Activated T-cell treated with anti-CD3 and anti-CD28 coated beads for 4 hours (primary cell): ENCODE measurements around the gene PGLYRP3.

ENCODE experiments used
- DNase-seq: peaks from one replicate; pipeline ENCODE4 v3.0.0-alpha.2; 2020

Gene PGLYRP3

DNA sequence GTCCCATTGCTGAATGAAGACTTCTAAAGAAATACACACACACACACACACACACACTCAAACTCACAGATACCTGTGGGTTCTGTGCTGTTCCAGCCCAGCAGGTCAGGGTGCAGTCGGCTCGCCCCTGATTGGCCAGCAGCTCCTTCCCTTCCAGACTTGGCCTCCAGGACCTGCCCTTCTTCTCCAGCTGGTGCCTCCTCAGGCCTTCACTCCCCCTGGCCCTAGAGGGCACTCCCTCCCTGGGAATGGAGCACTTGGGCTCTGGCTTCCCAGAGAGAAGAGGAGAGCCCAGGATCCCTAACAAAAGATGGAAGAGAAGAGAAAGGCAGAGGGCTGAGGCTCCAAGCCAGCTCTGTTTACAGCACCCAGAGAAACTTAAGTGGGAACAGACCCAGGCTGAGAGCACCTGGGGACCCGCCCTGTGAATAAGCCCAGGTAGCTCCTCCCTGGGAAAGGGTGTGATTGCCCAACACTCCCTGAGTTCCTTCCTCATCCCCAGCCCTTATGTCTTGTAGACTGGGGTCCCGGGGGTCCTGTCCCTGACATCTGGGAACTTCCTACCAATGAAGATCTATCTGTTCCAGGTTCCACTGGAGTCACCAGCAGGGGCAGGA lies at the start of gene PGLYRP3:
Gene PGLYRP3 (minus strand): TSS at position 383 of the 617 bp plus-strand sequence. CDS start 2,287 bp downstream, outside the sequence.
- DNase-seq = no peak

GRCh38 chr1:153362187-153362775 lies 49.5 kb upstream of the PGLYRP3 start:
- no peak for DNase-seq

DNA sequence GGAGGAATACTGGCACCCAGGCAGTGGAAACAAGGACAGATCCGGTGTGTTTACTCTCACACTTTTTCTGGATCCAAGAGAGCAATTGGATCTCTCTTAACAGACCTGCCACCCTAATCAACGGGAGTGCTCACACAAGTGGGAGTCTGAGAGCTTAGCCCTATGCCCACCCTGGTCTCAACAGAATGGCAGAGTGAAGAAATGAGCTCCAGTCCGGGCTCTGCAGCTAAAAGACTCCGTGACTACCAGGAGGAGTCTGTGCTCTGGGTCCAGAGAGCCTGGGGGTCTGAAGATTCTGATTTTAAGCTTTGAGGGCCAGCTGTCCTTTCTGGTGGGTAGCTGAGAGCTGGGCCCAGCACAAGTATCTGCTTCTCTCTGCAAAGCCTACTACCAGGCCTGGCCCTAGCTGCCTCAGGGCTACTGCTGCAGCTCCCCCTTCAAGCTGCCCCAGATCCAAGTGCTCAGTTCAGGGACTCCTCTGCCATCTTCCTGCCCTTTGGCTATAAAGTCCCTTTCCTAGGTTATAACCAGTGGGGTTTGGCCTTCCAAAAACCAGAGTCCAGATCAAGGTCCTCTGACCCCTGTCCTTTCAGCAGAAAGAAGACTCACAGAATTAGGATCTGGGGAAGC lies 48.8 kb upstream of the PGLYRP3 start:
- no peak for DNase-seq

DNA sequence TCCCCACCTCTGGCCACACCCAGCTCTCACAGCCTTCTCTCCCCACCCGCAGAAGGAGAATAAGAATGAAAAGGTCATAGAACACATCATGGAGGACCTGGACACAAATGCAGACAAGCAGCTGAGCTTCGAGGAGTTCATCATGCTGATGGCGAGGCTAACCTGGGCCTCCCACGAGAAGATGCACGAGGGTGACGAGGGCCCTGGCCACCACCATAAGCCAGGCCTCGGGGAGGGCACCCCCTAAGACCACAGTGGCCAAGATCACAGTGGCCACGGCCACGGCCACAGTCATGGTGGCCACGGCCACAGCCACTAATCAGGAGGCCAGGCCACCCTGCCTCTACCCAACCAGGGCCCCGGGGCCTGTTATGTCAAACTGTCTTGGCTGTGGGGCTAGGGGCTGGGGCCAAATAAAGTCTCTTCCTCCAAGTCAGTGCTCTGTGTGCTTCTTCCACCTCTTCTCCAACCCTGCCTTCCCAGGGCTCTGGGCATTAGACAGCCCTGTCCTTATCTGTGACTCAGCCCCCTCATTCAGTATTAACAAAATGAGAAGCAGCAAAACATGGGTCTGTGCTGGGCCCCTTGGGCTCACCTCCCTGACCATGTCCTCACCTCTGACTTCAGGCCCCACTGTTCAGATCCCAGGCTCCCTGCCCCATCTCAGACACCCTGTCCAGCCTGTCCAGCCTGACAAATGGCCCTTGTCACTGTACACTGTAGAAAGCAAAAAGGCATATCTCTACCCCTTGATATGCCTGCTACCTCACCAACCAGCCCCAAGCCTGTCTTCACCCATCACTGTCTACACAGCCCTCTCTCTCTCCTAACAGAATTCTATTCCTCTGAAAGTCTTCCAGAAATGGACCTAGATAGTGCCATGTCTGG lies 48.1 kb upstream of the PGLYRP3 start:
- no peak for DNase-seq

DNA sequence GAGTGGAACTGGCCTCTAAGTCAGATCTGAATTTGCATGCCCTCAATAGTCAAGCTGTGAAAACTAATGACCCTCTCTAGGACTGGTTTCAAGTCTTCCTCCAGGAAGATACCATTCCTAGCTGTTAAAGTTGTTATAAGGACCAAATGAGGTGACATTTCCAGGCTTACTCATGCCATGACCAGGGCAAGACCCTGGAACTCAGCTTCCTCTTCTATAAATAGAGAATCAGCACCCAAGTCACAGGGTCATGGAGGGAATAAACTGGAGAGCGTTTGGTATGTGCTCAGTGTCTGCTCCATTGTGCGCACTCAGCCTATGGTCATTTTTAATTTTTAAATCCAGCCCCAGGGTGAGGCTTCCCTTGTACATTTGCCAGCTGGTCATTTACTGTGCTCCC lies 47.4 kb upstream of the PGLYRP3 start:
- no peak for DNase-seq

DNA sequence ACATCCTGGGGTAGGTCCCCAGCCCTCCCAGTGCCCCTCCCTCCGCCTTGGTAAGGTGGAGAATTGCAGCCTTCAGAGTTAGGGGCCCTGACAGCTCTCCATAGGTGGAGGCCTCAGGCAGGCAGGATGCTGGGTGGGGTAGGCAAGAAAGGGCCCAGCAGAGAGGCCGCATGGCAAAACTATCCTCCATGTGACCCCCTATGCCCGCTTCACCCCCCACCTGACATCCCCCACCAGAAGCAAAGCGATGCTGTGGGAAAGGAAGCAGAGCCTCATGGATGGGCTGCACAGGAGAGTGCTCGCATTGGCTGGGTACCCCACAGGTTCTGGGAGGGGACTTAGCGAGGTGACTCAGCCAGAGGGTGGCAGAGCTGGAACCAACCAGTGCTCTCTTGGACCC lies 46.5 kb upstream of the PGLYRP3 start:
- DNase-seq = no peak

DNA sequence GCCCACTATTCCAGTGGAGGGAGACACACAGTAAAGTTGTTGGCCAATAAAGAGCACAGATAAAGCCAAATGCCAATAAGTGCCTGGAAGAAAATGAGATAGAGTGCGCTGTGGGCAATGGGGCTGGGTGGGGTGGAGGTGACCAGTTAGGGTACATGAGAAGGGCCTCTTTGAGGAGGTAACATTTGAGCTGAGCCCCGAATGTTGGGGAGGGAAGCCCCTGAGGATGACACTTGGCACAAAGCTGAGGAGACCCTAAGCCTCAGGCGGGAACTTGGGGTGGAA lies 45.9 kb upstream of the PGLYRP3 start:
- DNase-seq = no peak

- no peak for DNase-seq
Observed at GRCh38 chr1:153357853-153358690, 45.3 kb upstream of the PGLYRP3 start, which contains the start of gene S100A9. Gene S100A9, plus strand, starts transcription at chr1:153357854. Its CDS starts 430 bp downstream, at chr1:153358284.

- no peak for DNase-seq
Observed at GRCh38 chr1:153357076-153357852, 44.5 kb upstream of the PGLYRP3 start.

- no peak for DNase-seq
Observed at GRCh38 chr1:153356392-153357075, 43.8 kb upstream of the PGLYRP3 start.

GRCh38 chr1:153355445-153356071 lies 42.8 kb upstream of the PGLYRP3 start:
- no peak for DNase-seq

- DNase-seq = no peak
Observed at GRCh38 chr1:153354515-153355193, 41.9 kb upstream of the PGLYRP3 start.

DNA sequence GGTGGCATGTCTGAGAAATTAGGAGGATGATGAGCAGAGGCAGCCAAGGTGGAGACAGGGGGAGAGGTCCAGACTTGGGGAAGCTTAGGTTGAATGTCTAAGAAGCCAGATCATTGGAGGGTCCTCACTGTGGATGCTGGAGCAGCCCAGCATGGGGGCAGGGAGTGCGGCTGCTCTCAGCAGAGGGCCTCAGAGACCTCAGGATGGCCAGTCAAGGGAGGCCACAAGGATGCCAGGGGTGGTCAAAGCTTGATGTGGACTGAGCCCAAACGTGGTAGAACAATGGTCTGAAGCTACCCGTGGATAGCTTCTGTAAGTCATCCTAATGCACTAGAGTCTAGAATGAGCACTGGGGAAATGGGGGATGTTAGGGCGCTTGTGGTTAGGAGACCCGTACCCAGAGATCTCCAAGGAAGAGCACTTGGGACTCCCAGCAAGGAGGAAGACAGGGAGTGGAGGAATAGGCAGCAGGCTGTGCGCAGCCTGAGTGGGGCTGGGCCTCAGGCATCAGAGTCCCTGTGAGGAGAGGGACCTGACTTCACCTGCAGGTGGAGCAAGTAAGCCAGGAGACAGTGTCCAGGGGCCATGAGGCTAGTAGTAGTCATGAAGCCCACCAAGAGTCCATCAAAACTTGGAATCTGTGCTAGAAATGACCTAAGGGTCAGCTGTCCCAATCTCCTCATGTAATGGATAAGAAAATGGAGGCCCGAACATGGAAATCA lies 40.6 kb upstream of the PGLYRP3 start:
- no peak for DNase-seq

DNA sequence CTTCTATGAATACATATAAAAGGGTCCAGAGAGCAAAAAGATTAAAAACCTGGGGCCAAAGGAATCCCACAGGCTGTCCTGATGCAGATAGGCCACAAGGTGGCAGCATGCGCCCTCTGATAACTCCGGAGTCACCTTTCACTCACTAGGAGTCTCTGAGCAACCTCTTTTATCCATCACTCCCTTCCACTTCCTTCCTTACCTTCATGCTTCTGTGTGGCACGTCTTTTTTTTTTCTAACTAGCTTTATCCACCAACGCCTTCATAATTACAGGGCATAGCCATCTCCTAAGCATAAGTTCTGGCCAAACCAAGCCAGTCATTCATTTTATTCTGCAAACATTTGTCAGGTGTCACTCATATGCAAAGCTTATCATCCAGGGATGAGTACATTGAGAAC lies 39.8 kb upstream of the PGLYRP3 start:
- peak; percentile 49 for DNase-seq

DNA sequence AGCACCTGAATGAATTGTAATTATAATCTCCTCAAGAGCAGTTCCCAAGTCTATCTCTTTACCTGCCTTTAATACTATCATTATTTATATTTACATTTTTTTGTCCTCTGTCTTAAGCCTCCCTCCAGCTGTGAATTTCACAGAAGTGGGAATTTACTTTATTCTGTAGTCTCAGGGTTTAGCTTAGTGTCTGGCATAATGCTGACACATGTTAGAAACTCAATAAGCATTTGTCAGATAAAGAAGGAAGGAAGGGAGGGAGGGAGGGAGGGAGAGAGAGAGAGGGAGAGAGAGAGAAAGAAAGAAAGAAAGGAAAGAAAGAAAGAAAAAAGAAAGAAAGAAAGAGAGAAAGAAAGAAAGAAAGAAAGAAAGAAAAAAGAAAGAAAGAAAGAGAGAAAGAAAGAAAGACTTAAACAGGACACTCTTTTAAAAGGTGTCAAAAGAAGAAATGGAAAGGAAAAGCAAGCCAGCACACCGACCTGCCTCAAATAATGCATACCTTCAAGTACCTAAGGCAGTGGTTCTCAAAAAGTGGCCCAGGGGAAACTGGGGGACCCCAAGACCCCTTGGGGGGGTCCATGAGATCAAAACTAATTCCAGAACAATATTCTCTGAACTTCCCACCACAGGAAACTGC lies 37.7 kb upstream of the PGLYRP3 start:
- no peak for DNase-seq

DNA sequence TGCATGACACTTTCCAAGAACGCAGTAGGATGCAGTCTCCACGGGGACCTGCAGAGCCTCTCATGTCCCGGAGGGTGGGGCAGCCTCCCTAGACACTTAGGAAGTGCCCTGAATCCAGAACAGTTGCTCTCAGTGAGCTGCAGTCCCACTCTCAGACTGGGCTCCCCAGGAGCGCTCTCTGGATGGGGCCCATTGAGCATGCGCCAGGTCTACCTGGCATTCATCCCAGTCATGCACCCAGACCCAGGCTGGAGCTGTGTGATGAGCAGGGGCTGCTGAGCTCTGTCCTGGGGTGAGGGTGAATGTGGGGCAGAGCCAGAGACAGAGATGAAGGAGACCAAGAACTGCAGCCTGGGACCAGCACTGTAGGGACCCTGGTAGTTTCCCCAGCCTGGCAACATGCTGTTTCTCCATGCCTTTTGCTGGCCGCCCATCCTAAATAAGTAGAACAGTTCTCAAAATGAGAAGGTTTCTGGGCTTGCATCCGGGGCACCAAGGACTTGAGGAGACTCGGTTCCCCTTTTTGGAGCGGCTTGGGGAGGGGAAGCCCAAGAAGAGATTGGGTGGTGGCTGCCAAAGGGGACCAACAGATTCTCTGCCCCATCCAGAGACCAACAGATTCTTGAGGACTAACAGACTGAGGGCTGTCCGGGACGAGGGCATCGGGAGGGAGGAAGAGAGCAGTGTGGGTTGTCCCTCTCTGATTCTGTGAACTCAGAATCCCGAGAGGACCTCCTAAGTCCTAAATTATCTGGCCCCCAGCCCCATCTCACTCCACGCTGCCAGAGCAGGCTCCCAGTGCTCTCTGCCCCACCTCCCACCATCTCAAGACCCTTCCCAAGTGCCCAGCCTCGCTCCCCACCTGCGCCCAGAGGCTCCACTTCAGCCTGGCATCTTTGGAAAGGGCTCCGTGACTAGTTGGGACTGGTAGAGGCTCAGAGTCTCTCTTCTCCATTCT lies 36.9 kb upstream of the PGLYRP3 start:
- DNase-seq = no peak

DNA sequence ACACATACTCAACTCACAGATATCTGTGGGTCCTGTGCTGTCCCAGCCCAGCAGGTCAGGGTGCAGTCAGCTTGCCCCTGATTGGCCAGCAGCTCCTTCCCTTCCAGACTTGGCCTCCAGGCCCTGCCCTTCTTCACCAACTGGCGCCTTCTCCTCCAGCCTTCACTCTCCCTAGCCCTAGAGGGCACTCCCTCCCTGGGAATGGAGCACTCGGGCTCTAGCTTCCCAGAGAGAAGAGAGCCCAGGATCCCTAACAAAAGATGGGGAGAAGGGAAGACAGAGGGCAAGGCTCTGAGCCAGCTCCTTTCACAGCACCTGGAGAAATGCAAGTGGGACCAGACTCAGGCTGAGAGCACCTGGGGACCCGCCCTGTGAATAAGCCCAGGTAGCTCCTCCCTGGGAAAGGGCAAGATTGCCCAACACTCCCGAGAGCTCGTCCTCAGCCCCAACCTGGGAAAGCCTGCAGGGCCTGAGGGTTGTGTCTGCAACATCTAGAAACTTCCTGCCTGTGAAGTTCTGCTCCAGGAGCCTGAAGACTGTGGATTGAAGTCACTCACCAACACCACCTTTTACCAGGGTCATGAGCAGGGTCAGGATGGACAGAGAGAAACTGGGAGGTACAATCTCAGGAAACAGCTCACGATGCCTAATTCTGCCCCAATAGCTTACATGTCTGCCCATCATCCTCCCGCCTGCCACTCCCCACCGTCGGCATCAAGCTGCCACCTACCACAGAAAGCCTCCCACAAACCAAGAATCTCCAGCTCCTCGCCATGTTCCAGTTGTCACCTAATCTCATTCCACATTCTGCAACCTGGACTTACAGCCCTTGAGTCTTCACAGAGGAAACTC lies 36.0 kb upstream of the PGLYRP3 start, which contains the start of gene PGLYRP4:
Gene PGLYRP4 (minus strand): TSS at position 331 of the 852 bp plus-strand sequence. CDS start 909 bp downstream, outside the sequence.
- no peak for DNase-seq
